Daoy (cell line): ENCODE measurements around the gene PYY. TPM values are rescaled to one million over a fixed set of nuclear protein-coding genes. Genes with fewer than 3 reads are reported as not detected.
"Not testable (repeated sequence)": the region's sequence is repeated elsewhere in the genome, so short reads cannot be mapped to it uniquely, and the experiment has no call there.

Source experiments
- DNase-seq: peaks from one replicate; pipeline ENCODE4 v3.0.0-alpha.2; 2015; ENCODE audit warnings: low read depth
- total RNA-seq: library from RNA; depleted of rRNA; stranded (reverse); fragments of >200 nt; shearing (Covaris generic); gene quantifications from 2 replicates; pipeline ENCODE4 v1.2.3, GENCODE V29; 2014

Gene PYY
- total RNA-seq, 1 experiment from 2014 or later: not detected

- no peak for DNase-seq
These were observed 25.3 kb upstream of the PYY start for GRCh38 chr17:43979011-43979410.

- no peak for DNase-seq
These were observed 24.3 kb upstream of the PYY start for GRCh38 chr17:43978078-43978477.

- no peak for DNase-seq
These were observed 23.5 kb upstream of the PYY start for GRCh38 chr17:43976963-43977837.

DNA sequence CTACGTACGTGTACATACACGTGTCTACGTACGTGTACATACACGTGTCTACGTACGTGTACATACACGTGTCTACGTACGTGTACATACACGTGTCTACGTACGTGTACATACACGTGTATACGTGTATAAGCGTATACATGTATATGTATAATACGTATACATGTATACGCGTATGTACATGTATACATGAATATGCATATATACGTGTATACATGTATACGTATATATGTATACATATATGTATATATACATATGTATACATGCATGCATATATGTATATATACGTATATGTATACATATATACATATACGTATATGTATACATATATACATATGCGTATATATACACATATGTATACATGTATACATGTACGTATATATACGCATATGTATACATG, 22.2 kb upstream of the PYY start:
- no peak for DNase-seq

DNA sequence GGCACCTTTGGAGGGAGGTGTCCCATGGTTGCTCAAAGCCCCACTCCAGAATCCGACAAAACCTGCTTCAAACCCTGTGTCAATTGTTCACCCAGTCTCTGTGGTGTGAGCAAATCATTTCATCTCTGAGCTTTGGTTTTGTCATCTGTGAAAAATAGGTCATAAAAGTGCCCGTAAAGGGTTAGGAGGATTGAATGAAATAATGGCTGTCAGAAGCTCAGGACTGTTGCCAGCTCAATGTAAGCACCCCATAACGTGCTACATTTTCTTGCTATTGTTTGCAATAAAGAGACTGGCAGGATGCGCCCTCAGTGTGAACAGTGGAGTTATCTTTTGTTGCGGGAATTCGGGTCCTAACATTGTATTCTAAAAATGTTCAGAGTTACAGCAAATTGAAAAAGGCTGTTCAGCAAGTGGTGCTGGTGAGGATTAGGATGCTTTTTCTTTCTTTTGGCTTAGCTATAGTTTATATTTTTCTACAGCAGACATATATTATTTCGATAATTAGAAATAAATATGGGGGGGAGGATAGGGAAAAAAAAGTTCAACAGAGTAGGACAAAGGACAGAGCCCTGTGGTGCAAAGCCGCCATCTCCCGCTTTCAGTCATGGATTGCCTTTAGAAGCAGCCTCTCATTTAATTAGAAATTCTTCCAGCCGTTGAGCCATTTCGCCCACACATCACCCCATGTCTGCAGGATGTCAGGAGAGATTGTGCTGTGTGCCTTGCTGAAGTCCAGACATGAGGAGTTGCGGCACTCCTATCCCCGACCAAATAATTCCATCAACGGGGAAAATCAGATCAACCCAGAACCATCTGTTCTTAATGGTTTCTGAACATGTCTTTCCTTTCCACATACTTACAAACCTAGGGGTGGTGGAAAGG, 20.9 kb upstream of the PYY start:
- DNase-seq: no peak

- DNase-seq: not testable (repeated sequence)
These were observed 18.9 kb upstream of the PYY start for GRCh38 chr17:43972444-43973212.

DNA sequence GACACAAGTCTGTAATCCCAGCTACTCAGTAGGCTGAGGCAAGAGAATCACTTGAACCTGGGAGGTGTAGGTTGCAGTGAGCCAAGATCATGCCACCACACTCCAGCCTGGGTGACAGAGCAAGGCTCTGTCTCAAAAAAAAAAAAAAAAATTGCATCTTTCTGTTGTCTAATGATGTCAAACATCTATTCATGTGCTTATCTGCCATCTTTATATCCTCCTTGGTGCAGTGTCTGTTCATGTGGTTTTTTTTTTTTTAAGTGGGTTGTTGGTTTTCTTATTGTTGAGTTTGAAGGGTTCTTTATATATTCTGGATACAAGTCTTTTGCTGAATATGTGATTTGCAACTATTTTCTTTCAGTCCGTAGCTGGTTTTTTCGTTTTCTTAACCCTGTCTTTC, 17.7 kb upstream of the PYY start:
- DNase-seq: not testable (repeated sequence)

GRCh38 chr17:43970366-43970765, 16.6 kb upstream of the PYY start:
- DNase-seq: no peak

DNA sequence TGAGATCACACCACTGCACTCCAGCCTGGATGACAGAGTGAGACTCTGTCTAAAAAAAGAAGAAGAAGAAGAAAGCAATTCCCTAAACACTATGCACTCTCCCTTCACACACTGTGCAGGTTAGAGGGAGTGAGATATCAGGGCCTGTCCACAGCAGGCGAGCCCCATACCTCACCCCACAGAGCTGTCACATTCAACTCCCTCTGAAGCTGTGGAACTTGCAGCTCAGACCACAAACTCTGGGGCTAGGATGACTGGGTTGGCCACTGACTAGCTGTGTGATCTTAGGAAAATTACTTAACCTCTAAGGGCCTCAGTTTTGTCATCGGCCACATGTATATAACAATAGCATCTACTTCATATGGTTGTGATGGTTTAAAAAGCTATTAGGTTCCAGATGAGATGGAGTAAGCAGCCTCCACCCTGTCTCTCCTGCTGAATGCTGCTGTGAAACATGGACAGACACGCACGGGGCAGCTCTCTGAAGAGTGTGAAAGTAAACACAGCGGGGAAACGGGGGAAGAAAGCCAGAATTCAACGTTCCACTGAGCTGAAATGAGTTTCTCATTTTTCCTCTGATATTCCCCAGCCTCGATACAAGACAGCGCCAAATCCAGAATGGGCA, 13.6 kb upstream of the PYY start:
- no peak for DNase-seq

GRCh38 chr17:43966276-43966675, 12.5 kb upstream of the PYY start:
- no peak for DNase-seq

GRCh38 chr17:43962479-43962878, 8.7 kb upstream of the PYY start:
- DNase-seq: no peak

DNA sequence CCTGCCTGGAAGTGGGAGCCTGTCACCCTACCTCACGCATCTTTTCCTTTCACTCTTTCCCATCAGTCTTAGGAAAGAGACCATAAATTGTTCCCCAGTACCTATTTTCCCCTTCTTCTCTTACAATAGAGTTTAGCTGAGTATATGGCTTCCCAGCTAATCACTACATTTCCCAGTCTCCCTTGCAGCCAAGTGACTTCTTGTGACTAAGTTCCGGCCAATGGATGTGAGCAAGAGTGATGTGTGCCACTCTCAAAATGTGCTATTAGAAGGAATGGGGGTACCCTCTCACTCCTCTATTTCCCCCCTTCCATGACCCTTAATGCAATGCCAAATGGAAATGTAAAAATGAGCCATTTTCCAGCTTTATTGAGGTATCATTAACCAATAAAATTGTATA, 8.2 kb upstream of the PYY start:
- DNase-seq: no peak

DNA sequence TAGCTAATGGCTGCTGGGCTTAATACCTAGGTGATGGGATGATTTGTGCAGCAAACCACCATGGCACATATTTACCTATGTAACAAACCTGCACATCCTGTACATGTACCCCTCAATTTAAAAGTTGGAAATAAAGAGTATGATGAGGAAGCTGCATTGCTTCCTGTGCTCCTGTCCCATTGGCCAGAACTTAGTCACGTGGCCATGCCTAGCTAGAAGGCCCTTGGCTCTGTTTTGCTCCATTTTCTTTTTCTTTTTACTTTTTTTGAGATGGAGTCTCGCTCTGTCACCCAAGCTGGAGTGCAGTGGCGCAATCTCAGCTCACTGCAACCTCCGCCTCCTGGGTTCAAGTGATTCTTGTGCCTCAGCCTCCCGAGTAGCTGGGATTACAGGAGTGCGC, 7.6 kb upstream of the PYY start:
- DNase-seq: not testable (repeated sequence)

DNA sequence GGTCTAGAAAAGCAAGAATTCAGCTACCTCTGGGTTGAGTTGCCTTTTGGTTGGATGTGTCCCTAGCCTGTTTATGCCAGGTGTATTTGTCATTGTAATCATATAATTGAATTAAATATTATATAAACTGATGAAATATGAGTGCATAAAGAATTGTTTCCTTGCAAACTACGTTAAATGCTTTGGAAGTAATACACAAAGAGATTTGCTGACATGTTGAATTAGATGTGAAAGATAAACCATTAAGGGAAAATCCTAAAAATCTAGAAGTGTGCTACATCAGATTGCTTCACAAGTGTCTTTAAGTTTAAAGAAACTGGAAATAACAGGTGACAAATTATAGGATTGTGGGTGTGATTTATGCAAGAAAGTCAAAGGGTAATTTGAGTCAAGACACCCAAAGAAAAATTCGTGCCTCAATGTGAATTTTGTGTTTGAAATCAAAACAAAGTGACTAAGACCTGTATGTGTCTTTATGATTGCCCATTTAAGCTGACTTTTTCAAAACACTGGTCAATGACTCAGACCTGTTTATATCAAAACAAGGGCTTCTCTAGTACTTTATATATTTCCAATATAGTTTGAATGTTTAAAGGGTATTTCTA, 5.1 kb upstream of the PYY start:
- DNase-seq: no peak

DNA sequence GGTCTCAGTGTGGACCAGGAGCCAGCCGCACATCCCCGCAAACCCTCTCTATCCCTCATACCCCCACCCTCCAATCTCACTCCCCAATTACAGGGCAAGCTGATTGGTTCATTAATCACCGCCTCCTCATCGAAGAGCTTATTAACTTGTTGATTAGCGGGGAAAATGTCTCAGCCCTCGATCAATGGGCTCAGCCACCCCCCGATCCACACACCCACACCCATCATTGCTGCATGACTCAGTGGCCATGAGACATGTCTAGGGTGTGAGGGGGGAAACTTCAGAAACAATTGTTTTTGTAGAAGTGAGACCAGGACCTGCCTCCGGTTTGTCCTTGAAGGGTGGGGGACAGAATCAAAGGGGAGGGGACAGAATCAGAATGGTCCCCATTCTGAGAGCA, 2.5 kb upstream of the PYY start:
- DNase-seq: peak; percentile 31

DNA sequence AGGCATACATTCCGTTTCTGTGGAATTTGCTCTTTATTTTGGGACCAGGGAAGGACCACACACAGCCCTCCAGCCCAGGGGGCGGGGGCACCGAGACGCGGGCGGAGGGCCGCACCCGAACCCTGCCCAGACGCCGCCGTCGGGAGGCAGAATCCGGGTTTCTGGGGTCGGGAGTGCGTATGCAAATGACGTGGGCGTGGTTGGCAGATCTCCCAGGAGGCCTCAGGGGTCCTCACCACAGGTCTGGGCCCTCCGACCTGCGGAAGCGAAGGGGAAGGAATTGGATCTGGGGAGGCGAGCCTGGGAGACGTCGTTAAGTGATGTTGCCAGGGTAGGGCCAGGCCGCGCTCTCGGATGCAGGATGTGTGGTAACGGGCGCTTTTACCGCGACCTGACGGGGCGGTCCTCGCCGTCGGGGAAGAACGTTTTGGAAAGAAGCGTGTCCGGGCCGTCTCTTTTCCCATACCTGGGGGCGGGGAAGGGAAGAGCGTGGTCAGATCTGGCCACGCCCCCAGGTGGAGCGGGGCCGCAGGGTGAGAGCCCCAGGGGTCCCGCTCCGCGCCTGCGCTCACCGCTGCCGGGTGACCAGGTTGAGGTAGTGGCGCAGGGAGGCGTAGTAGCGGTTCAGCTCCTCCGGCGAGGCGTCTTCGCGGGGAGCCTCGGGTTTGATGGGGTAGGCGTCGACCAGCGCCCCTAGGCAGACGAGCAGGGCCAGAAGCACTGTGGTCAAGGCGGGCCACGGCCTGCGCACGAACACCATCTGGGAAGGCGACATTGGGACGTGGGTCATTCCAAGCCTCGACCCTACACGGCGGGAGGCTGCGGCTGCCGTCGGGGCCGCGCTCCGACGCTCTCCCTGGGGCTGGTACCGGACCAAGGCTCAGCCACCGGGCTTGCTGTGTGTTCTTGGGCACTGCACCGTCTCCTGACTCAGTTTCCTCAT, 745 bp downstream of the PYY start:
- no peak for DNase-seq

- DNase-seq: no peak
These were observed 1.4 kb downstream of the PYY start for GRCh38 chr17:43952351-43952723.

GRCh38 chr17:43951750-43952149, 2.0 kb downstream of the PYY start:
- no peak for DNase-seq

DNA sequence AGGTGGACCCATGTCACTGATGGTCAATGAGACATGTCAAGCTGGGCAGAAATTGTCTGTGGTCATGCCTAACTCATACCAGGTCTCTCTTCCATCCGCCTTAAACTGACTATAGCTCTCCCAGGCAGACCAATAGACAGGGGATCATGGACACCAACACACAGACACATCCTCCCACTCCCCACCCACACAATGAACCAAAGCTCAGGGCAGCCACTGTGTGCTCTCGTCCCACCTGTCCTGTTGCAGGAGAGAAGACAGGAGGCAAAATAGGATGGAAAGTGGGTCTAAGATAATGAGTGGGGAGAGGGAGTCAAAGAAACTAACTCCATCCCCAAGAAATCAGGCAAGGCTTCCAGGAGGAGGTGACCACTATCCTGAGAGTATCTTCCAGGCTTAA, 3.2 kb downstream of the PYY start:
- no peak for DNase-seq

DNA sequence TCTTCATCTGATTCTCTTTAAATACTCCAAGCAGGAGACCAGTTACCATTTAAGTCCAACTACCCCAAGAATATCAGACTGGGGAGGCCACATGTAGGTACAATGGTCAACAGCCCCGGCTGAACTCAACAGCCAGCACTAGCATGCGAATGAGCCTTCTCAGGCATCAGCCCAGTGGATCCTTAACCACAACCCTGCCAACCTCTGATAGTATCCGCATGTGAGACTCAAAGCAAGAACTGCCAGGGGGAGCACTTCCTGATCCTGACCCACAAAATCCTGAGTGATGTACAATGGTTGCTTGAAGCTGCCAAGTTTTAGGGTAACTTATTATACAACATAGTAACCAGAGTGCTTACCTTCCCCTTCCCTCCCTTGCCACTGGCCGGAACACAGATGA, 4.0 kb downstream of the PYY start:
- no peak for DNase-seq
